Measurements from ENCODE around the gene WNK4. TPM values are rescaled to one million over a fixed set of nuclear protein-coding genes. Genes with fewer than 3 reads are reported as not detected.

The WNK4 gene
- polyA plus RNA-seq, 3 donors, result not detected

DNA sequence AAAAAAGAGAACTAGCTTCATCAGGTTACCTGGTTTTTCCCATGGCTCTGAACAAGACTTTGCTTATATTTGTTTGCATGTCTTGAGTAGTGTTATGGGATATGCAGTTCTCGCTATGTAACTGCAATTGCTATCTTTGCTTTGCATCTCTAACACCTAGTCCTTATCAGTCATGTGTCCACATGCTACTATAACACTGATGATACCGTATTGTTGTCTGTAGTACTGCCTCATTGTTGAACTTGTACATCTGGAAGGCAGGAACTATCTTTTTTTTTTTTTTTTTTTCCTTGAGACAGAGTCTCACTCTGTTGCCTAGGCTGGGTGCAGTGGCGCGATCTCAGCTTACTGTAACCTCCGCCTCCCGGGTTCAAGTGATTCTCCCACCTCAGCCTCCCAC, 55.3 kb downstream of the WNK4 start:
- H4K20me1 ChIP-seq (ENCODE audit: insufficient read depth, low read length), result peaks cover 20% of the 10 kb centered on the region
- 97% methylated on average over 5 of the region's 6 CpGs for WGBS (ENCODE audit: insufficient coverage)
- peaks cover 34% of the 10 kb centered on the region for H3K79me2 ChIP-seq (ENCODE audit: insufficient read depth, low read length)
- H3K27ac Mint-ChIP-seq, result peak overlapping the region in 4 of 7 donors; percentile 56 to 82 (median 70)
- peak in 1 of 3 donors; percentile 21 for DNase-seq
- peaks cover 0 to 4% (median 2%) of the 10 kb centered on the region in 3 donors for H3K27me3 Mint-ChIP-seq (ENCODE audit: low read depth in 3 of 3)
- no peak overlapping the region for H2AFZ ChIP-seq (ENCODE audit: insufficient read depth, low read depth, low read length, poor library complexity, severe bottlenecking)
- peaks cover 43 to 50% of the 10 kb centered on the region in 2 donors for H3K36me3 ChIP-seq (replicated peaks in 1 of 2; ENCODE audit: control insufficient read depth in 1 of 2, insufficient read depth in 2 of 2, low read length in 2 of 2)
- TF ChIP-seq, protein P1, sequence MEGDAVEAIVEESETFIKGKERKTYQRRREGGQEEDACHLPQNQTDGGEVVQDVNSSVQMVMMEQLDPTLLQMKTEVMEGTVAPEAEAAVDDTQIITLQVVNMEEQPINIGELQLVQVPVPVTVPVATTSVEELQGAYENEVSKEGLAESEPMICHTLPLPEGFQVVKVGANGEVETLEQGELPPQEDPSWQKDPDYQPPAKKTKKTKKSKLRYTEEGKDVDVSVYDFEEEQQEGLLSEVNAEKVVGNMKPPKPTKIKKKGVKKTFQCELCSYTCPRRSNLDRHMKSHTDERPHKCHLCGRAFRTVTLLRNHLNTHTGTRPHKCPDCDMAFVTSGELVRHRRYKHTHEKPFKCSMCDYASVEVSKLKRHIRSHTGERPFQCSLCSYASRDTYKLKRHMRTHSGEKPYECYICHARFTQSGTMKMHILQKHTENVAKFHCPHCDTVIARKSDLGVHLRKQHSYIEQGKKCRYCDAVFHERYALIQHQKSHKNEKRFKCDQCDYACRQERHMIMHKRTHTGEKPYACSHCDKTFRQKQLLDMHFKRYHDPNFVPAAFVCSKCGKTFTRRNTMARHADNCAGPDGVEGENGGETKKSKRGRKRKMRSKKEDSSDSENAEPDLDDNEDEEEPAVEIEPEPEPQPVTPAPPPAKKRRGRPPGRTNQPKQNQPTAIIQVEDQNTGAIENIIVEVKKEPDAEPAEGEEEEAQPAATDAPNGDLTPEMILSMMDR (IDR thresholded peaks at IDR 0.05), result no peak
- no peak overlapping the region for H3K9ac ChIP-seq (ENCODE audit: insufficient read depth, low read length, poor library complexity, severe bottlenecking)
- no peak overlapping the region for H3K4me2 ChIP-seq (replicated peaks; ENCODE audit: extremely low read depth, low read length, poor library complexity, severe bottlenecking)
- H3K27me3 ChIP-seq (ENCODE audit: control insufficient read depth in 2 of 2, insufficient read depth in 2 of 2, low read length in 2 of 2), result no peaks in the 10 kb centered on the region
- H3K36me3 Mint-ChIP-seq, result peaks cover 43 to 46% of the 10 kb centered on the region in 2 donors
- H3K4me3 Mint-ChIP-seq, result no peak overlapping the region
- H3K4me1 ChIP-seq (ENCODE audit: control insufficient read depth in 1 of 2, insufficient read depth in 2 of 2, low read length in 2 of 2), result peaks cover 24 to 32% of the 10 kb centered on the region in 2 donors
- H3K9me3 ChIP-seq (replicated peaks in 1 of 2; ENCODE audit: control insufficient read depth in 1 of 2, insufficient read depth in 1 of 2, low read length in 2 of 2), result no peaks in the 10 kb centered on the region
- H3K9me3 Mint-ChIP-seq, result peaks cover 0 to 2% (median 0%) of the 10 kb centered on the region in 7 donors
- H3K4me3 ChIP-seq (replicated peaks in 1 of 3; ENCODE audit: low read depth in 2 of 3, low read length in 3 of 3), result no peak overlapping the region
- H3K27ac ChIP-seq (ENCODE audit: low read depth in 1 of 2, low read length in 2 of 2), result peak overlapping the region in 1 of 2 donors; percentile 26
- H3K4me1 Mint-ChIP-seq, result peaks cover 24% of the 10 kb centered on the region
- intact Hi-C loops (cut with micrococcal nuclease), result no loop called here

DNA sequence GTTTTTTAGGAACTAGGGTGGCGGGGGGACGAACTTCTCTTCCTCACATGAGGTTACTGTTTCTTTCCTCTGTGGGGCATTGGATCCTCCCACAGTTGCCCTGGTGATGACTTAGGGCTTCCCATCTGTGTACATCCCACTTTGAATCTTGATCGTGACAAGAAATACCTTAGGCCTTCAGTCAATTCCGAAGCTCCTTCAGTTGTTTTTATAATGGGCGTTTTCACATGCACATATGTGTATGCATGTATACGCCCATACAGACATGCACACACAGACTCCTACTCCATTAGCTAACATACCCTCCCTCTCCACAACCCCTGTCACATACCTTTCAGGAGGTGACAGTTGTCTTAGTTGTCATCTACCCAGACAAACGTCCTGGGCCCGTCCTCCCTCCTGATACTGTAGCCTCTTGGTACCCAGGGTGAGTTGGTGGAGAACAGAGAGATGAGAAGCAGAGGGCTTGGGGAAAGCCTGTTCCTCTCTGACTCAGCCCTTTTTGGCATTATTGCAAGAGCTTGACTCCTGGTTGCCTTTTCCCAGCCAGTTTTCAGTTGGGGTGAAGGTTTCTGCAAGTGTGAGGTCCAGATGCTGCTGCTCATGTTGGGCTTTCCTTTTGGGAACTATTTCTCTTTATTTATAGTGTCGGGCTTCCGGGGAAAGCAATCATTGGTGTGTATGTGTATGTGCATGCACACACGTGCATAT, 61.7 kb downstream of the WNK4 start:
- Mint-ChIP-seq H3K4me3 (no peak overlapping the region), H3K27ac (peak overlapping the region in 4 of 7 donors; percentile 27 to 46 (median 41)), H3K4me1 (peaks cover 25% of the 10 kb centered on the region), H3K27me3 (ENCODE audit: low read depth in 3 of 3) (peaks cover 0 to 2% (median 2%) of the 10 kb centered on the region in 3 donors), H3K36me3 (peaks cover 75 to 86% of the 10 kb centered on the region in 2 donors), H3K9me3 (no peaks in the 10 kb centered on the region)
- H3K79me2 ChIP-seq (ENCODE audit: insufficient read depth, low read length), result peaks cover 4% of the 10 kb centered on the region
- DNase-seq, result no peak
- no peak overlapping the region for H3K9ac ChIP-seq (ENCODE audit: insufficient read depth, low read length, poor library complexity, severe bottlenecking)
- TF ChIP-seq, protein P1 (IDR thresholded peaks at IDR 0.05), result no peak
- peaks cover 54% of the 10 kb centered on the region for H4K20me1 ChIP-seq (ENCODE audit: insufficient read depth, low read length)
- H3K4me3 ChIP-seq (replicated peaks in 1 of 3; ENCODE audit: low read depth in 2 of 3, low read length in 3 of 3), result no peak overlapping the region
- no peak overlapping the region for H3K27ac ChIP-seq (ENCODE audit: low read depth in 1 of 2, low read length in 2 of 2)
- intact Hi-C loops (cut with micrococcal nuclease), result loop anchor here (2.0 to 10.0 kb wide), 4 partner anchors 95 to 155 kb away; partner anchors contain the start of gene RPL27 (in 2 of the 2)
- no peaks in the 10 kb centered on the region for H3K27me3 ChIP-seq (ENCODE audit: control insufficient read depth in 2 of 2, insufficient read depth in 2 of 2, low read length in 2 of 2)
- H3K4me1 ChIP-seq (ENCODE audit: control insufficient read depth in 1 of 2, insufficient read depth in 2 of 2, low read length in 2 of 2), result peaks cover 13 to 17% of the 10 kb centered on the region in 2 donors
- no peaks in the 10 kb centered on the region for H3K9me3 ChIP-seq (replicated peaks in 1 of 2; ENCODE audit: control insufficient read depth in 1 of 2, insufficient read depth in 1 of 2, low read length in 2 of 2)
- no peak overlapping the region for H3K4me2 ChIP-seq (replicated peaks; ENCODE audit: extremely low read depth, low read length, poor library complexity, severe bottlenecking)
- 76% methylated on average over 3 of the region's 11 CpGs for WGBS (ENCODE audit: insufficient coverage)
- peaks cover 83 to 87% of the 10 kb centered on the region in 2 donors for H3K36me3 ChIP-seq (replicated peaks in 1 of 2; ENCODE audit: control insufficient read depth in 1 of 2, insufficient read depth in 2 of 2, low read length in 2 of 2)
- no peak overlapping the region for H2AFZ ChIP-seq (ENCODE audit: insufficient read depth, low read depth, low read length, poor library complexity, severe bottlenecking)

Data from CD14-positive monocyte (primary cell).